Keratinocyte (primary cell): ENCODE results near the gene ADGRL3.

Experiments
- EZH2 ChIP-seq: IDR thresholded peaks from one replicate; pipeline ENCODE4 v1.6.1; 2012; ENCODE audit warnings: inconsistent platforms, mild to moderate bottlenecking, low read length, moderate library complexity
- TF ChIP-seq, protein P1 (sequence below), 3 experiments: IDR thresholded peaks in 1 of 3; conservative IDR thresholded peaks in 1 of 3; optimal IDR thresholded peaks in 1 of 3; 2 replicates in 2 of 3; 3 replicates in 1 of 3; pipeline versions ENCODE3 to v1.5.1; 2011; ENCODE audit warnings: low read length in 3 of 3, mild to moderate bottlenecking in 3 of 3, moderate library complexity in 2 of 3, control low read depth in 1 of 3, inconsistent platforms in 1 of 3; ENCODE audit not compliant: insufficient read depth in 2 of 3; ENCODE audit errors: extremely low read depth in 1 of 3

DNA sequence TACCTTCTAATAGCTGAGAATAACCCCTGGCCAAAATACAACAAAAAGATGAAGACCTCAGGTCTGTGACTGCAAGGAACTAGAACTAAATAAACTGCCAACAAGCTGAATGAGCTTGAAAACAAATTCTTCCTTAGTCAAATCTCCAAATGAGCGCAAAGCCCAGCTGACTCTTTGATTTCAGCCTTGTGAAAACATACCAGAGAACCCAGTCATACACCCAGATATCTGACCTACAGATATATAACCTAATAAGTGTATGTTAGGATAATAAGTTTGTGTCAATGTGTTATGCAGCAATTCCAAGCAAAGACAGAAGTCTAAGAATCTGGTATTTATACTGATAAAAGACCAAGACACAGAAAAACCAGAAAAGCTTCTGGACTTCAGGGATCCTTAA, 38.0 kb upstream of the ADGRL3 start:
- TF ChIP-seq, protein P1, sequence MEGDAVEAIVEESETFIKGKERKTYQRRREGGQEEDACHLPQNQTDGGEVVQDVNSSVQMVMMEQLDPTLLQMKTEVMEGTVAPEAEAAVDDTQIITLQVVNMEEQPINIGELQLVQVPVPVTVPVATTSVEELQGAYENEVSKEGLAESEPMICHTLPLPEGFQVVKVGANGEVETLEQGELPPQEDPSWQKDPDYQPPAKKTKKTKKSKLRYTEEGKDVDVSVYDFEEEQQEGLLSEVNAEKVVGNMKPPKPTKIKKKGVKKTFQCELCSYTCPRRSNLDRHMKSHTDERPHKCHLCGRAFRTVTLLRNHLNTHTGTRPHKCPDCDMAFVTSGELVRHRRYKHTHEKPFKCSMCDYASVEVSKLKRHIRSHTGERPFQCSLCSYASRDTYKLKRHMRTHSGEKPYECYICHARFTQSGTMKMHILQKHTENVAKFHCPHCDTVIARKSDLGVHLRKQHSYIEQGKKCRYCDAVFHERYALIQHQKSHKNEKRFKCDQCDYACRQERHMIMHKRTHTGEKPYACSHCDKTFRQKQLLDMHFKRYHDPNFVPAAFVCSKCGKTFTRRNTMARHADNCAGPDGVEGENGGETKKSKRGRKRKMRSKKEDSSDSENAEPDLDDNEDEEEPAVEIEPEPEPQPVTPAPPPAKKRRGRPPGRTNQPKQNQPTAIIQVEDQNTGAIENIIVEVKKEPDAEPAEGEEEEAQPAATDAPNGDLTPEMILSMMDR (optimal IDR thresholded peaks at IDR 0.05 in 1 of 3, IDR thresholded peaks at IDR 0.05 in 1 of 3, conservative IDR thresholded peaks at IDR 0.05 in 1 of 3; ENCODE audit: extremely low read depth in 1 of 3, insufficient read depth in 2 of 3, low read length in 3 of 3), result no peak
- no peak for TF ChIP-seq EZH2
